Endothelial cell (in vitro differentiated cells): ENCODE data around the gene RNASE7. TPM values are rescaled to one million over a fixed set of nuclear protein-coding genes. Genes with fewer than 3 reads are reported as not detected.

ENCODE experiments used
- DNase-seq: peaks from one replicate; pipeline ENCODE4 v3.0.0; 2021; ENCODE audit warnings: low spot score
- H3K27ac Mint-ChIP-seq: one replicate; pipeline ENCODE4 v1.8.0; 2021; ENCODE audit warnings: mixed read lengths, inconsistent platforms; ENCODE audit not compliant: unreplicated experiment
- H3K27me3 Mint-ChIP-seq: one replicate; pipeline ENCODE4 v1.8.0; 2021; ENCODE audit warnings: mild to moderate bottlenecking, moderate library complexity, mixed read lengths, inconsistent platforms; ENCODE audit not compliant: unreplicated experiment
- H3K36me3 Mint-ChIP-seq: one replicate; pipeline ENCODE4 v1.8.0; 2021; ENCODE audit warnings: mild to moderate bottlenecking, low read depth, mixed read lengths, inconsistent platforms; ENCODE audit not compliant: unreplicated experiment
- H3K4me1 Mint-ChIP-seq: one replicate; pipeline ENCODE4 v1.8.0; 2021; ENCODE audit warnings: mild to moderate bottlenecking, mixed read lengths, inconsistent platforms; ENCODE audit not compliant: unreplicated experiment
- H3K4me3 Mint-ChIP-seq: one replicate; pipeline ENCODE4 v1.8.0; 2021; ENCODE audit warnings: mild to moderate bottlenecking, mixed read lengths, inconsistent platforms; ENCODE audit not compliant: unreplicated experiment
- H3K9me3 Mint-ChIP-seq: one replicate; pipeline ENCODE4 v1.8.0; 2021; ENCODE audit warnings: mixed read lengths, inconsistent platforms; ENCODE audit not compliant: unreplicated experiment
- CTCF ChIP-seq: fragments of 200-600 bp; sonication (generic); IDR thresholded peaks from one replicate; pipeline ENCODE4 v1.5.0; 2021; ENCODE audit warnings: antibody characterized with exemption; ENCODE audit not compliant: unreplicated experiment
- total RNA-seq: library from RNA; stranded (reverse); fragmentation: NEBNext Ultra II Directional; extraction: Animal tissue kit (Norgen Biotek cat#: 25700); gene quantifications from one replicate; pipeline ENCODE4 v1.2.1, GENCODE V29; 2021; ENCODE audit not compliant: unreplicated experiment

RNASE7 gene
- total RNA-seq, 1 donor from 2014 or later = not detected

DNA sequence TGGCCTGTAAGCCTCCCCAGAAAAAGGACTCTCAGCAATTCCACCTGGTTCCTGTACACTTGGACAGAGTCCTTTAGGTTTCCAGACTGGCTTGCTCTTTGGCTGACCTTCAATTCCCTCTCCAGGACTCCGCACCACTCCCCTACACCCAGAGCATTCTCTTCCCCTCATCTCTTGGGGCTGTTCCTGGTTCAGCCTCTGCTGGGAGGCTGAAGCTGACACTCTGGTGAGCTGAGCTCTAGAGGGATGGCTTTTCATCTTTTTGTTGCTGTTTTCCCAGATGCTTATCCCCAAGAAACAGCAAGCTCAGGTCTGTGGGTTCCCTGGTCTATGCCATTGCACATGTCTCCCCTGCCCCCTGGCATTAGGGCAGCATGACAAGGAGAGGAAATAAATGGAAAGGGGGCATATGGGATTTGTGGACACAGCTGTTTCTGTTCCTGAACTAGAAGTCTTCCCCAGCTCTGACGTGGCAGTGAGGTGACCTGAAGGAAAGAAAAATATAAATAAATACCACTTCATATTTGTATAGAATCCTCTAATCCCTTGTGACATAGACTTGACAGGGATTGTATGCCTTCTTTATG lies 1.3 kb downstream of the RNASE7 start:
- Mint-ChIP-seq H3K27me3 (peaks cover 11% of the 10 kb centered on the region), H3K4me3 (no peak overlapping the region), H3K9me3 (no peaks in the 10 kb centered on the region), H3K4me1 (peaks cover 39% of the 10 kb centered on the region), H3K36me3 (no peaks in the 10 kb centered on the region), H3K27ac (no peak overlapping the region)
- TF ChIP-seq CTCF = no peak
- DNase-seq = no peak

DNA sequence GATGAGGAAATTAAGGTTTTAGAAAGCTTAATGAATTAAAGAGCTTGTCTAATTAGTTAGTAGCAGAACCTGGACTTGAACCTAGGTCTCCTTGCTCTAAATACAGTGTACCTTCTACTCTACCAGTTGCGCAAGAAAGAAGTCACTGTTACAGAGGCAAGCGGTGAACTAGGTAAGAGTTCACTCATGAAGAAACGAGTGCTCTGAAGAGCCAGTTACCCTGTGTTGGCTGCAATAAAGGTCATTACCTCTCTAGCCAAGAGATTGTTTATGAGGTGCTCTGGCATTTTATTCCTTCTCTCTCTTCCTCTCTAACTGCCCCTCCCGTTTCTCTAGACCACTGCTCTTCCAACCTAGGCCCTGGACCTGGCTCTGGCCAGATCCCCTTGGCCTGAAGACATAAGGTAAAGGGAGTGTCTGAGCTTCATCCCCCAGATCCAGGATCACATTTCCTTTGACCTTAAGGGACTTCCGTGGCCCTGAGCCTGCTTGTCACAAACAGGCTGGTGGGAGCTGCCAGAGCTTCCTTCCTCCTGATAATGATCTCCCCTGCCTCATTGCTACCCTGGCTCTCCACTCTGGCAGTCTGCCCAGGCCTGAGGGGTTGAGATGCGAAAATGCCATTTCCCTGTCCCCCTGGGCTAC lies 1.9 kb downstream of the RNASE7 start:
- no peak for TF ChIP-seq CTCF
- DNase-seq = no peak
- H3K4me1 Mint-ChIP-seq = peaks cover 34% of the 10 kb centered on the region
- peaks cover 11% of the 10 kb centered on the region for H3K27me3 Mint-ChIP-seq
- H3K36me3 Mint-ChIP-seq = no peaks in the 10 kb centered on the region
- H3K27ac Mint-ChIP-seq = peak overlapping the region; percentile 38
- no peaks in the 10 kb centered on the region for H3K9me3 Mint-ChIP-seq
- no peak overlapping the region for H3K4me3 Mint-ChIP-seq

- H3K27me3 Mint-ChIP-seq = peaks cover 9% of the 10 kb centered on the region
- no peak overlapping the region for H3K4me3 Mint-ChIP-seq
- no peak overlapping the region for H3K27ac Mint-ChIP-seq
- TF ChIP-seq CTCF = no peak
- no peaks in the 10 kb centered on the region for H3K9me3 Mint-ChIP-seq
- DNase-seq = no peak
- H3K4me1 Mint-ChIP-seq = peaks cover 19% of the 10 kb centered on the region
- no peaks in the 10 kb centered on the region for H3K36me3 Mint-ChIP-seq
Measured at GRCh38 chr14:21047378-21047781, 5.2 kb downstream of the RNASE7 start.

DNA sequence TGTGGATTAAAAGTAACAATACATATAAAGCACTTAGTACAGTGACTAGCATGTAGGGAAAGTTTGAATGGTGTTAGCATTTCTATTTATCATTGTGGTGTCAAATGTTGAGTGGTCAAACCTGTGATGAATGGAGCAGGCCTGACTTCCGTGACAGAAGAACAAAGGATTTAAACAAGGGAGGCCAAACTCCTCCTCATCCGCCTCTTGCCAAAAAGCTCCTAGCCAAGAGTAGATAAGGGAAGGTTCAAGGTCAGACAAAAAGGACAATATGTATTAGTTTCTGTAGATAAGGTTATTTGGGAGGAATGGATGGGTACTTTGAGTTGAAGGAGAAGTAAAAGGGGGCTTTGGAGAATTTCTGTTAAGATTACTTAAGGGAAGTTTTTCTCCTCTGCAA lies 6.5 kb downstream of the RNASE7 start:
- H3K27ac Mint-ChIP-seq = no peak overlapping the region
- TF ChIP-seq CTCF = no peak
- no peaks in the 10 kb centered on the region for H3K36me3 Mint-ChIP-seq
- H3K4me3 Mint-ChIP-seq = no peak overlapping the region
- peaks cover 10% of the 10 kb centered on the region for H3K4me1 Mint-ChIP-seq
- DNase-seq = no peak
- no peaks in the 10 kb centered on the region for H3K9me3 Mint-ChIP-seq
- H3K27me3 Mint-ChIP-seq = peaks cover 5% of the 10 kb centered on the region

DNA sequence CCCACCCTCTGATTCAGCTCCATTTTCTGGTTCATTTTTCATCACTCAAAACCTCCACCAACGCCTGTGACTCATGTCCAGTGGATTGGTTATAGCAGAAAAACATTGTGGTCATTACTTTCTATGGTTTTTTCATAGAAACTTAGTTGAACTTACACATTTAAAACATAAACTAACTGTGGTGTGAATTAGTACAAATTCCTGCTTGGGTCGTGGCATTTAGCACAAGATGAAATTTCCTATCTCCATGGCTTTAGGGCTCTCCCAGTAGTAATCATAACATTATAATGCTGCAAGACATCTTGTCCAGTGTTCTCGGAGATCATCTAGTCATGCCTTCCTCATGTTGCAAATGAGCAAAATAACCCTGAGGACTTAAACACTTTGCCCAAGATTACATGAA lies 7.1 kb downstream of the RNASE7 start:
- H3K4me3 Mint-ChIP-seq = no peak overlapping the region
- no peak overlapping the region for H3K27ac Mint-ChIP-seq
- no peak for DNase-seq
- peaks cover 8% of the 10 kb centered on the region for H3K4me1 Mint-ChIP-seq
- no peak for TF ChIP-seq CTCF
- H3K36me3 Mint-ChIP-seq = no peaks in the 10 kb centered on the region
- no peaks in the 10 kb centered on the region for H3K9me3 Mint-ChIP-seq
- H3K27me3 Mint-ChIP-seq = peaks cover 5% of the 10 kb centered on the region
